Muscle layer of duodenum (tissue), 2 donors: ENCODE data around the gene TIAL1.
"Not testable (repeated sequence)": the region's sequence is repeated elsewhere in the genome, so short reads cannot be mapped to it uniquely, and the experiment has no call there.

Experiments used
- H3K27ac ChIP-seq: one replicate; pipeline ENCODE4 v1.7.0; 2013; ENCODE audit warnings: mild to moderate bottlenecking, low read length
- H3K27me3 ChIP-seq: one replicate; pipeline ENCODE4 v1.7.0; 2013; ENCODE audit warnings: low read depth, mild to moderate bottlenecking, control low read depth, low read length
- H3K36me3 ChIP-seq, 2 donors: one replicate each; pipeline ENCODE4 v1.7.0; 2013; ENCODE audit warnings: low read length in 2 of 2, control low read depth in 1 of 2, mild to moderate bottlenecking in 1 of 2; ENCODE audit not compliant: insufficient read depth in 2 of 2, control insufficient read depth in 1 of 2
- H3K4me1 ChIP-seq, 2 donors: one replicate each; pipeline ENCODE4 v1.7.0; 2013; ENCODE audit warnings: low read length in 2 of 2, mild to moderate bottlenecking in 2 of 2, control low read depth in 1 of 2, moderate library complexity in 1 of 2; ENCODE audit not compliant: insufficient read depth in 2 of 2, control insufficient read depth in 1 of 2
- H3K4me3 ChIP-seq, 2 donors: one replicate each; pipeline ENCODE4 v1.7.0; 2013; ENCODE audit warnings: low read length in 2 of 2, low read depth in 1 of 2, mild to moderate bottlenecking in 1 of 2
- H3K9me3 ChIP-seq, 2 donors: one replicate each; pipeline ENCODE4 v1.7.0; 2013; ENCODE audit warnings: low read length in 2 of 2, control low read depth in 1 of 2, mild to moderate bottlenecking in 1 of 2; ENCODE audit not compliant: control insufficient read depth in 1 of 2
- donor health status: healthy.

Gene TIAL1

DNA sequence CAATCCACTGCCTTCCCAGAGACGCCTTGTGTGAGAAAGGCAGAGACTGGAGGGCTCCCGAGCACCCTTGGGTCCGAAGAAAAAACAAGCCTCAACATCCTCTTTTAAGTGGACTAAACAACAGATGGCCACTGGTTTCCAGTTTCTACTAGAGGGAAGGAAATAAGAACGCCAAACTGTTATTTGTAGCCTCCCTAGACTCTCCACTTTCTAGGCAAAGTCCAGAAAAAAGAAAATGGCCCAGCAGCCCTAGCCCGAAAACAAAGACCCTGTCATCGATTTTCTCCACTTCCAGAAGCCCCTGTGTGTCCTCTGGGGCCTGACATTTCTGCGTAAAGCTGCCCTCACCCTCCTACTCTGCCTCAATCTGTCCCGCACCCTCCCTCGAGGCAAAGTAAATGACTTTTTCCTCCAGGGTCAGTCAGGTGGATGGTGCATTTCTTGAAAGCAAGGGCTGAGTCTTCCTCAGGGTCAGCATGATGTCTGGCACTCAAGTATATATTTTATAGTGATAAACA lies 60.2 kb downstream of the TIAL1 start:
- Histone ChIP-seq H3K36me3 (no peaks in the 10 kb centered on the region), H3K4me3 (no peak overlapping the region), H3K4me1 (peaks cover 17 to 66% of the 10 kb centered on the region in 2 donors), H3K27me3 (no peaks in the 10 kb centered on the region), H3K9me3 (no peaks in the 10 kb centered on the region), H3K27ac (no peak overlapping the region)

DNA sequence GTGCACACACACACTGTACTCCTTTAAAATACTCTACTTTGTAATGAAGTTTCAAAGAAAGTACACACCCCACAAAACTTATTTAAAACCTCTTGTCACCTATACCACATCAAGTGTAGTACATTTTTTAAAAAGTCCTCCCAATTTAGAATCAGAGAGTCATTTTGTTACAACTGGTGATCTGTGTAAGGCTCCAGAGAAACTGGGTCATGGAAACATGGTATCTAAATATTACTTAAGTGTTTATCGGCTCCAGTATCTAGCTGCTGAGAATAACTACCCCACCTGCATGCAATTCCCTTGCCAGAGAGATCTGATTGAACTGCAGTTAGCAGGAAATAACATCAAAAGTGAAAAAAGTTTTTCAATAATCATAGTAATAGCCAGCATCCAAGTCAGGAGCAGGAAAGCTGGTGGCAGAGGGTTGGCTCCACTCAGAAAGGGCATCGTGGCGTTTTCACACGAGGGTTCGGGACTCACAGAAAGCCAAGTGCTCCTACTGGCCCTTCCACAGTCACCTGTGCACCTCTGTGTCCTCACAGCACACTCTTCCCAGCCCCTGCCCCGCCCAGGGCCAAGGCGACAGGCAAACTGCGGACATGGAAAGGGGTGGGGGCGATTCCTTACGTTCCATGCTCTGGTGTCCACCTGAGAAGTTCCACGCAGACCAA lies 60.8 kb downstream of the TIAL1 start:
- Histone ChIP-seq H3K27ac (no peak overlapping the region), H3K4me1 (peaks cover 17 to 70% of the 10 kb centered on the region in 2 donors), H3K9me3 (no peaks in the 10 kb centered on the region), H3K27me3 (no peaks in the 10 kb centered on the region), H3K4me3 (no peak overlapping the region), H3K36me3 (no peaks in the 10 kb centered on the region)

DNA sequence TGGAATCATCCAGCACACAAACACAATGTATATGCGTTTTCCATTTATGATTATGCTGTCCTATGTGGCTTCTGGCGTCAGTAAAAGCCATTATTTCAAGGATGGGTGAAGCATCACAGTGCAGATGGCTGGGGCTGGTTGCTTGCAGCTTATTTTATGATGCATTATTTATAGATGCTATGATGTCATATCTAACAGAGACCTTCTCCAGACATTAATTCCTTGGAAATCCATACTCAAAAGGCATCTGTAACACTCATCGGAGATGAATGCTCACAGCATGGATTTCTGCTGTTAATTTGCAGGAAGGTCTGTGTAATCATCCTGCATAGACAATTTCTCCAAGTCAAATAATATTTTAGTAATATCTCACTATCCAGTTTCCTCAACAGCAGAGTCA lies 61.5 kb downstream of the TIAL1 start:
- H3K9me3 ChIP-seq = no peaks in the 10 kb centered on the region
- peaks cover 17 to 70% of the 10 kb centered on the region in 2 donors for H3K4me1 ChIP-seq
- no peaks in the 10 kb centered on the region for H3K27me3 ChIP-seq
- H3K4me3 ChIP-seq = no peak overlapping the region
- no peak overlapping the region for H3K27ac ChIP-seq
- no peaks in the 10 kb centered on the region for H3K36me3 ChIP-seq

DNA sequence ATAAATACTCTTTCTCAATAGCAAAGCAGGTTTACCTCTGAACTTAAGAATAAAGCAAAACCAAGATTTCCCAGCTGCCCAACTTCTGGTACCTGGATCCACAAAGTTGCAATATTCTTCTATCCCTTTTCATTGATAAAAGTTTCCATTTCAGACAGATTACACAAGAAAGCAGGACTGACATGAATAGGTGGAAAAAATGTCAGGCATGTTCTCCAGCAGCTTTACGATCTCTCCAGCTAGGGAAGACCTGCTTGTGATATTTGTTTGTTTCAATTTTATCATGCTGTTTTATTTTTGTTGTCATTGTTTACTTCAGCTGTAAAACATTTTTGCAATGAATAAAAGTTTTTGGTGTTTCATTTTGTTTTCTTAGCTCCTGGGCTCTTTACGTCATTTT lies 63.3 kb downstream of the TIAL1 start:
- Histone ChIP-seq H3K36me3 (no peaks in the 10 kb centered on the region), H3K27me3 (no peaks in the 10 kb centered on the region), H3K4me1 (peaks cover 11 to 62% of the 10 kb centered on the region in 2 donors), H3K9me3 (no peaks in the 10 kb centered on the region), H3K4me3 (no peak overlapping the region), H3K27ac (no peak overlapping the region)

DNA sequence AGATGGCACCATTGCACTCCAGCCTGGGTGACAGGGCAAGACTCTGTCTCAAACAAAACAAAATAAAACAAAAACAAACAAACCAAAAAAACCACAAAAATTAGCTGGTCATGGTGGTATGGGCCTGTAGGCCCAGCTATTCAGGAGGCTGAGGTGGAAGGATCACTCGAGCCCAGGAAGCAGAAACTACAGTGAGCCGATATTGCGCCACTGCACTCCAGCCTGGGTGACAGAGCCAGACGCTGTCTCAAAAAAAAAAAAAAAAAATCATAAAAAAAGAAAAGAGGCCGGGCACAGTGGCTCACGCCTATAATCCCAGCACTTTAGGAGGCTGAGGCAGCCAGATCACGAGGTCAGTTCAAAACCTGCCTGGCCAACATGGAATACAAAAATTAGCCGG lies 64.0 kb downstream of the TIAL1 start:
- not testable (repeated sequence) for H3K9me3 ChIP-seq, H3K27me3 ChIP-seq, H3K4me3 ChIP-seq, H3K36me3 ChIP-seq, H3K27ac ChIP-seq
- H3K4me1 ChIP-seq = peaks cover 10 to 59% of the 10 kb centered on the region in 2 donors

DNA sequence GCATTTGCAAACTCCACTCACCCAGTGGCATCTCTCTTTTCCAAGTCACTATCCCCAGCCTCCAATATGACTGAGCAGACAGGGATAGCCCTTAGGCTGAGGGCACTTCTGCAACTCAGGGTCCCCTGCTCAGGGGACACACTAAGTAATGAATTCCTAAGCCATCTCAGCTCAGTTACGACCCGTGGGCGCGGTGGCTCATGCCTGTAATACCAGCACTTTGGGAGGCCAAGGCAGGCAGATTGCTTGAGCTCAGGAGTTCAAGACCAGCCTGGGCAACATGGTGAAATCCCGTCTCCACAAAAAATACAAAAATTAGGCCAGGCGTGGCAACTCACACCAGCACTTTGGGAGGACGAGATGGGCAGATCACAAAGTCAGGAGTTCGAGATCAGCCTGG lies 64.5 kb downstream of the TIAL1 start:
- not testable (repeated sequence) for H3K4me3 ChIP-seq, H3K27ac ChIP-seq, H3K27me3 ChIP-seq, H3K9me3 ChIP-seq, H3K36me3 ChIP-seq
- H3K4me1 ChIP-seq = peaks cover 6 to 54% of the 10 kb centered on the region in 2 donors

DNA sequence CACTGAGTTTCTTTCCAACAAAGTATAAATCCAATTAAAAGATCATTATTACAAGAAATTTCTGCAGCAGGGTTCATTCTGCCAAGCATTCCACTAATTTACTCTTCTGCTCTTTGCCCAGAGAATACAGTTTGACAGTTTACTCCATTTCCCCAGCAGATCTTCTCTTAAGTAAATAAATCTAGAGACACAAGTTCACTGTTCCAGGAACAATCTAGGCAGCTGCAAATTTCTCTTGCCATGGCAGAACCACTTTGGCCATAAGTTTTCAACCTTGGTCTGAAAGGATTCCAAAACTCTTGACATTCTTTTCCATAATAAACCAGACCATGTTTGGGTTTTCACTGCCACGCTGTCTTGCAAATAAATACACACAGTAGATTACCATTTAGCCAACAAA lies 65.7 kb downstream of the TIAL1 start:
- Histone ChIP-seq H3K27ac (no peak overlapping the region), H3K9me3 (no peaks in the 10 kb centered on the region), H3K4me1 (peaks cover 6 to 54% of the 10 kb centered on the region in 2 donors), H3K4me3 (no peak overlapping the region), H3K36me3 (no peaks in the 10 kb centered on the region), H3K27me3 (no peaks in the 10 kb centered on the region)

DNA sequence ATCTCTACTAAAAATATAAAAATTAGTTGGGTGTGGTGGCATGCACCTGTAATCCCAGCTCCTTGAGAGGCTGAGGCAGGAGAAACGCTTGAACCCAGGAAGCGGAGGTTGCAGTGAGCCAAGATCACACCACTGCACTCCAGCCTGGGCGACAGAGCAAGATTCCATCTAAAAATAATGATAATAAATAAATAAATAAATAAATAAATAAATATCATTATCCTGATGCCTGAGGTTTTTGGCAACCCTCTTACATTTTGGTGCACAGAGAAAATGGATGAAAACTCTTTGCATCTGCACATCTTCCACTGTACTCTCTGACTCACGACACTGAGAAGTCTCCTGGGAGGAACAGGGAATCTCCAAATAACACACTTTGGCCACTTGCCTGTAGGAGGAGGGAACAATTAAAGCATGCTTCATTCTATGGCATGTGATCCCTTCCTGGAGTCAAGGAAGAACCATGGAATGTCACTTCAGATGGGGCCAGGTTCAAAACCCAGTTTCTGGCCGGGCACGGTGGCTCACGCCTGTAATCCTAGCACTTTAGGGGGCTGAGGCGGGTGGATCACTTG lies 68.0 kb downstream of the TIAL1 start:
- H3K4me3 ChIP-seq, H3K27ac ChIP-seq, H3K27me3 ChIP-seq, H3K9me3 ChIP-seq: not testable (repeated sequence)
- Histone ChIP-seq H3K36me3 (peaks cover 0 to 18% of the 10 kb centered on the region in 2 donors), H3K4me1 (peaks cover 0 to 49% of the 10 kb centered on the region in 2 donors)

DNA sequence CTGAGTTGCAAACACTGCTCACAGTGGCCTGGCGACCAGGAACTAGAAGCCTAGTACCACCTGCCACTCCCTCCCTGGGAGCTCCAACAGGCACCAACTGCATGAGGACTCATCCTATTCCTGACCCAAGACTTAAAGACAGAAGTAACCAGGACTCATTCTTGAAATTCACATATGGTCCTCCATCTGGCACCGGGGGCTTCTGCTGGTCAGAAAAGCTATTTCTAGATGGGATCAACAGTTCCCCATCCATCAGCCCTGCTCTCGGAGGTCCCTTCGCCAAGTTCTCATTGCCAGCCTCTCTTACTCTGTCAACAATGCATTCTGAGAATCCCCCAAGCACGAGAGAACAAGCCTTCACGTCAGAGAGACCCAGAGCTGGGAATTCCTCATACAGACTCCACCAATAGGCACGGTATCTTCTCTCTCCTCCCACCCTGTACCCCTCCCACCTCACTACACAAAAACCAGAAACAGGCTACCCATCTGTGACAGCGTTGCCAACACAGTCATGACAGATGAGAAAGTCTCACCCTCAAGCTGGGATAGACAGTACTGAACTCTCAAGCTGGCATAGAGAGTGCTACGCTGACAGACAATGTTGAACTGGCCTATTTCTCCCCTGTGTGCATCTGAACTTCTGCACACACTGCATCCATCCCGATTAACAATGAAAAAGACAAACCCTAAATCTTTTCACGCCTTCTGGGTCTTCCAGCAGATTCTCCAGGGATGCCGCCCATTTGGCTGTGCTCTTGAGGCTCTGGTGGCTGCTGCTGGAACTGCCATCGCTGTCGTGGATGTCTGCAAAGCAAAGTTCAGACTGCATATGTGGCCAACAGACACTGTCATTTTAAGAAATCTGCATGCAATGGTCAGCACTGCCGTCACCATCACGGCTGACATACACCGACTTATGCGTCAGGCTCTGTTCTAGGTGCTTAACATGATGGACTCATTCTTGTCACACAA lies 69.9 kb downstream of the TIAL1 start:
- Histone ChIP-seq H3K27ac (no peak overlapping the region), H3K36me3 (peaks cover 0 to 18% of the 10 kb centered on the region in 2 donors)

DNA sequence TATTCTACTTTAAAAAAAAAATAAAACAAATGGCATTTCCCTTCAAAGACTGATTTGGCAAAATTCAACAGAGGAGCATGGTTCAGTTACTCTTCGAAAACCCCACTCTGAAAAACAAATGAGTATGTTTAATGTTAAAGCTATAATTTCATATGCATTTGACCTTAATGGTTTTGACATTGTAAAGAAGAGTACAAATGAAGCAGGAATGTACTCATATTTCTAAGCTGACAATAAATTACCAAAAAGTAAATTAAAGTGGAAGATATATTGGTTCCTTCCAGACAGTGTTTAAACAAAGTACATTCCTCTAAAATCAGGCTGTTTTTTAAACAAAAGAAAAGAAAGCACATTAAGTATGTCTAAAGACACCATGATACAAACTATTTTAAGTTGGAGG lies 70.6 kb downstream of the TIAL1 start:
- H3K4me3 ChIP-seq = no peak overlapping the region
- peaks cover 0 to 35% of the 10 kb centered on the region in 2 donors for H3K4me1 ChIP-seq
- H3K9me3 ChIP-seq = no peaks in the 10 kb centered on the region
- H3K27me3 ChIP-seq = no peaks in the 10 kb centered on the region
- H3K27ac ChIP-seq = no peak overlapping the region
- peaks cover 0 to 18% of the 10 kb centered on the region in 2 donors for H3K36me3 ChIP-seq

More for the DNA sequence above, 69.9 kb downstream of the TIAL1 start:
- H3K9me3 ChIP-seq = no peaks in the 10 kb centered on the region
- H3K4me3 ChIP-seq = no peak overlapping the region
- H3K4me1 ChIP-seq = peaks cover 0 to 42% of the 10 kb centered on the region in 2 donors
- no peaks in the 10 kb centered on the region for H3K27me3 ChIP-seq

DNA sequence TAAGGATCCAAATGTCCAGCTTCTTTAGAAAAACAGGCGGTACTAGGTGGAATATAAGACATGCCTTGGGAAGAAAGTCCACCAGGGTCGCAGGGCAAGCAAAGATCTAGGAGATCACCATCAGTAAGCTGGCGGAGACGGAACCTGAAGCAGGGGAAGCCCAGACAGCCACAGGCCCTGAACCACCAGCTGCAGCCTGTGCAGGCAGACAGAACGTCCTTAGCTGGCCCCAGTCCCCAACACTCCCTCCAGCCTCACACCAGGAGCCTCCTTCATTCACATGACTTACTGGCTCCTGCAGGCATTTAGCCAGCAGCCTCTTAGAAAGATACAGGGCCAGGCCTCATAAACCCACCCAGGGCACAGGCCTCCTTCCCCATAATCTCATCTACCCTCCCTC lies 71.6 kb downstream of the TIAL1 start:
- no peaks in the 10 kb centered on the region for H3K9me3 ChIP-seq
- no peak overlapping the region for H3K27ac ChIP-seq
- peaks cover 0 to 24% of the 10 kb centered on the region in 2 donors for H3K4me1 ChIP-seq
- peaks cover 0 to 18% of the 10 kb centered on the region in 2 donors for H3K36me3 ChIP-seq
- no peak overlapping the region for H3K4me3 ChIP-seq
- H3K27me3 ChIP-seq = no peaks in the 10 kb centered on the region
